ENCODE results near the gene CDH13. TPM values are rescaled to one million over a fixed set of nuclear protein-coding genes. Genes with fewer than 3 reads are reported as not detected.

The CDH13 gene
- total RNA-seq, 1 experiment from 2014 or later: 2.1 TPM

DNA sequence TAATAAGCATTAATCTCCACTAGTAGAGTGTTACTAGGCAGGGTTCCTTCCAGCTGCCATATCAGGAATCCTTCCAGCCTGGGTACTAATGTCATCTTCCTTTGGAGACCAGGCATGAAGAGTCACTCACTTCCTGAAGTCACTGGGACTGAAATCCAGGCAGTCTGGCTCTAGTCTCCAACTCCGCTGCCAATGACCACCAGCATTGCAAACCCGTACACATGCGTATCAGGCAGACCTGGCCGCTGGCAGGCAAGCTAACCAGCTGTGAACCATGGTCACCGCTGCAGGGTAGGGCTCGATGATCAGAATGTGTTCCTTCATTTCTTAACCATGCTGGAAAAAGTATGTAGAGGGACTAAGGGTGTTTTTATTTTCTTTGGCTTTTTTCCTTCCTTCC lies 255.5 kb downstream of the CDH13 start:
- POLR2A ChIA-PET (ENCODE audit: low non-redundant PET): no interaction called here
- CTCF ChIA-PET: no interaction called here
- no peak for DNase-seq (ENCODE audit: low spot score)
- intact Hi-C loops (cut with micrococcal nuclease; ENCODE audit: unreplicated experiment): no loop called here
- no peak overlapping the region for H3K4me3 ChIP-seq (ENCODE audit: low read depth, low read length, poor library complexity, severe bottlenecking)
- no TSS peak for BruUV-seq (replicated peaks)
- H3K9me3 ChIP-seq (ENCODE audit: low read depth, low read length, poor library complexity, severe bottlenecking): no peaks in the 10 kb centered on the region
- no peaks in the 10 kb centered on the region for H3K36me3 ChIP-seq (ENCODE audit: insufficient read depth, low read length, poor library complexity, severe bottlenecking)
- H3K27ac ChIP-seq (ENCODE audit: low read depth, low read length, poor library complexity, severe bottlenecking): no peak overlapping the region
- TF ChIP-seq CTCF (conservative IDR thresholded peaks at IDR 0.05; ENCODE audit: low read depth, low read length): no peak
- no peak for TF ChIP-seq EZH2 (IDR thresholded peaks at IDR 0.05; ENCODE audit: borderline replicate concordance, low read depth, low read length, poor library complexity, severe bottlenecking)
- no peaks in the 10 kb centered on the region for H3K4me1 ChIP-seq (ENCODE audit: insufficient read depth, low read length, poor library complexity, severe bottlenecking)
- no peaks in the 10 kb centered on the region for H3K27me3 ChIP-seq (replicated peaks; ENCODE audit: insufficient read depth, low read depth, low read length, poor library complexity)

- H3K9me3 ChIP-seq (ENCODE audit: low read depth, low read length, poor library complexity, severe bottlenecking): no peaks in the 10 kb centered on the region
- no peak for DNase-seq (ENCODE audit: low spot score)
- H3K4me3 ChIP-seq (ENCODE audit: low read depth, low read length, poor library complexity, severe bottlenecking): no peak overlapping the region
- POLR2A ChIA-PET (ENCODE audit: low non-redundant PET): no interaction called here
- no peak overlapping the region for H3K27ac ChIP-seq (ENCODE audit: low read depth, low read length, poor library complexity, severe bottlenecking)
- intact Hi-C loops (cut with micrococcal nuclease; ENCODE audit: unreplicated experiment): no loop called here
- no peak for TF ChIP-seq CTCF (conservative IDR thresholded peaks at IDR 0.05; ENCODE audit: low read depth, low read length)
- no peak for TF ChIP-seq EZH2 (IDR thresholded peaks at IDR 0.05; ENCODE audit: borderline replicate concordance, low read depth, low read length, poor library complexity, severe bottlenecking)
- H3K36me3 ChIP-seq (ENCODE audit: insufficient read depth, low read length, poor library complexity, severe bottlenecking): no peaks in the 10 kb centered on the region
- no peaks in the 10 kb centered on the region for H3K4me1 ChIP-seq (ENCODE audit: insufficient read depth, low read length, poor library complexity, severe bottlenecking)
- CTCF ChIA-PET: no interaction called here
- no peaks in the 10 kb centered on the region for H3K27me3 ChIP-seq (replicated peaks; ENCODE audit: insufficient read depth, low read depth, low read length, poor library complexity)
- BruUV-seq (replicated peaks): no TSS peak
Measured at GRCh38 chr16:82882982-82883835, 256.4 kb downstream of the CDH13 start.

DNA sequence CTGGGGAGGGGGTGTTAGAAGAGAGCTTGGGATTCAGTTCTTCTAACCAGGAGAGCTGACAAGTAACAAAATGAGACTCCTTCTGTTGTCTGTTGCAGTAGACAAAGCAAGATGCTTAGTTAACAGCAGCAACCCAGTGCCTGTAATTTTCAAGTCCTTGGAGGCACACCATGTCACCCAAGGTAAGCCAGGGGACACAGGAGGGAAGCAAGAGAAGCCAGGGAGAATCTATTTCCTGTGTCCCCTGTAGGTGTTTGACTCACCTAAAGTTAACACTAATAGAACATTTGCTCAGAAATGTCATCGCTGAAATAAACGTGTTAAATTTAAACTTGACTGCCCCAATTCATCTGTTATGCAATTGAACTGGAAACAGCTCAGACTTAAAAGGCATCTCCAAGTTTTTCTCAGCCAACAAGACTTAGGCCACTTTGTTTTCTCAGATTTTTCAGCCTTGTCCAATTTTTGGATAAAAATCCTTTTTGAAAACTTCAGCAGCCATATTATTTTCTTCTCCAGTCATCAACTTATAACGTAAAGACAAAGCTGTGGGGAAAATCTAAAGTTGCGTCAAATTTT lies 257.6 kb downstream of the CDH13 start:
- no TSS peak for BruUV-seq (replicated peaks)
- POLR2A ChIA-PET (ENCODE audit: low non-redundant PET): no interaction called here

More for the DNA sequence above, 257.6 kb downstream of the CDH13 start:
- no peak for TF ChIP-seq CTCF (conservative IDR thresholded peaks at IDR 0.05; ENCODE audit: low read depth, low read length)
- no peak for TF ChIP-seq EZH2 (IDR thresholded peaks at IDR 0.05; ENCODE audit: borderline replicate concordance, low read depth, low read length, poor library complexity, severe bottlenecking)
- no peaks in the 10 kb centered on the region for H3K4me1 ChIP-seq (ENCODE audit: insufficient read depth, low read length, poor library complexity, severe bottlenecking)
- CTCF ChIA-PET: no interaction called here
- H3K9me3 ChIP-seq (ENCODE audit: low read depth, low read length, poor library complexity, severe bottlenecking): no peaks in the 10 kb centered on the region
- H3K36me3 ChIP-seq (ENCODE audit: insufficient read depth, low read length, poor library complexity, severe bottlenecking): no peaks in the 10 kb centered on the region
- no peak overlapping the region for H3K27ac ChIP-seq (ENCODE audit: low read depth, low read length, poor library complexity, severe bottlenecking)
- no peak for DNase-seq (ENCODE audit: low spot score)
- no peak overlapping the region for H3K4me3 ChIP-seq (ENCODE audit: low read depth, low read length, poor library complexity, severe bottlenecking)
- H3K27me3 ChIP-seq (replicated peaks; ENCODE audit: insufficient read depth, low read depth, low read length, poor library complexity): no peaks in the 10 kb centered on the region
- intact Hi-C loops (cut with micrococcal nuclease; ENCODE audit: unreplicated experiment): no loop called here

All from A673 (cell line).